HCT116 (cell line): ENCODE measurements around the gene GMCL1.

ENCODE experiments used
- CEBPB ChIP-seq: IDR thresholded peaks from 2 replicates; pipeline ENCODE4 v1.6.1; 2012; ENCODE audit warnings: low read depth
- CTCF ChIP-seq, 3 experiments: fragments of 200-600 bp in 1 of 3; sonication (generic) in 1 of 3; IDR thresholded peaks in 2 of 3; conservative IDR thresholded peaks in 1 of 3; 2 replicates each; pipeline ENCODE4 v1.5.1; 2012 to 2017; ENCODE audit warnings: low read depth in 2 of 3, low read length in 2 of 3, antibody characterized with exemption in 1 of 3, borderline replicate concordance in 1 of 3, control low read depth in 1 of 3, mild to moderate bottlenecking in 1 of 3, mixed read lengths in 1 of 3, mixed run types in 1 of 3, moderate library complexity in 1 of 3; ENCODE audit not compliant: insufficient read depth in 1 of 3
- EGR1 ChIP-seq: IDR thresholded peaks from 2 replicates; pipeline ENCODE4 v1.6.1; 2012; ENCODE audit warnings: low read depth
- EZH2 ChIP-seq: fragments of 200-600 bp; sonication (generic); IDR thresholded peaks from 2 replicates; pipeline ENCODE4 v1.6.1; 2017; ENCODE audit warnings: antibody characterized with exemption, mixed run types
- EZH2phosphoT487 ChIP-seq: fragments of 200-600 bp; IDR thresholded peaks from 2 replicates; pipeline ENCODE4 v1.6.1; 2018; ENCODE audit warnings: antibody characterized with exemption, borderline replicate concordance
- JUND ChIP-seq: IDR thresholded peaks from 2 replicates; pipeline ENCODE4 v1.6.1; 2012
- POLR2A ChIP-seq: IDR thresholded peaks from 2 replicates; pipeline ENCODE4 v1.7.0; 2011; ENCODE audit warnings: borderline replicate concordance; ENCODE audit not compliant: insufficient read depth, insufficient read length; ENCODE audit errors: extremely low read depth
- POLR2AphosphoS5 ChIP-seq: IDR thresholded peaks from 2 replicates; pipeline ENCODE4 v1.6.1; 2011; ENCODE audit warnings: mild to moderate bottlenecking, low read depth, low read length, moderate library complexity
- RAD21 ChIP-seq: IDR thresholded peaks from 2 replicates; pipeline ENCODE4 v1.6.1; 2012; ENCODE audit warnings: low read depth, mild to moderate bottlenecking
- REST ChIP-seq: IDR thresholded peaks from 2 replicates; pipeline ENCODE4 v1.6.1; 2012; ENCODE audit warnings: low read depth
- YY1 ChIP-seq: IDR thresholded peaks from 2 replicates; pipeline ENCODE4 v1.6.1; 2011; ENCODE audit warnings: low read length, low read depth, moderate library complexity, mild to moderate bottlenecking; ENCODE audit not compliant: insufficient replicate concordance; ENCODE audit errors: extremely low read depth
- ZFX ChIP-seq: fragments of 450-650 bp; IDR thresholded peaks from 2 replicates; pipeline ENCODE4 v1.6.1; 2017
- TF ChIP-seq, protein P1 (sequence below): IDR thresholded peaks from 2 replicates; pipeline ENCODE4 v1.6.1; 2012

GRCh38 chr2:69801745-69802290 is 27.6 kb upstream of the GMCL1 start:
- TF ChIP-seq EGR1, result no peak
- no peak for TF ChIP-seq CTCF (IDR thresholded peaks at IDR 0.05 in 2 of 3, conservative IDR thresholded peaks at IDR 0.05 in 1 of 3; ENCODE audit: borderline replicate concordance in 1 of 3, insufficient read depth in 1 of 3, low read depth in 2 of 3, low read length in 2 of 3)
- TF ChIP-seq, protein P1, sequence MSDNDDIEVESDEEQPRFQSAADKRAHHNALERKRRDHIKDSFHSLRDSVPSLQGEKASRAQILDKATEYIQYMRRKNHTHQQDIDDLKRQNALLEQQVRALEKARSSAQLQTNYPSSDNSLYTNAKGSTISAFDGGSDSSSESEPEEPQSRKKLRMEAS, result no peak
- TF ChIP-seq EZH2phosphoT487, result no peak
- TF ChIP-seq POLR2A, result no peak
- TF ChIP-seq POLR2AphosphoS5, result no peak
- no peak for TF ChIP-seq EZH2
- TF ChIP-seq RAD21, result no peak
- no peak for TF ChIP-seq YY1
- TF ChIP-seq JUND, result no peak
- TF ChIP-seq ZFX, result no peak
- no peak for TF ChIP-seq CEBPB
- no peak for TF ChIP-seq REST
